Thyroid gland (tissue), 4 donors: ENCODE data around the gene FADS6.

ENCODE experiments used
- POLR2A ChIP-seq, 2 donors: fragments of 450-650 bp; IDR thresholded peaks; one replicate each; pipeline ENCODE4 v1.6.1; 2017; ENCODE audit warnings: antibody characterized with exemption in 2 of 2, mild to moderate bottlenecking in 2 of 2, moderate library complexity in 1 of 2
- TF ChIP-seq, protein P1 (sequence below), 6 experiments: fragments of 200-600 bp in 3 of 6; fragments of 450-650 bp in 3 of 6; sonication (generic) in 3 of 6; IDR thresholded peaks; one replicate each; pipeline ENCODE4 v1.5.1; 2016 to 2019; ENCODE audit warnings: antibody characterized with exemption in 6 of 6, mild to moderate bottlenecking in 2 of 6, inconsistent platforms in 1 of 6, moderate library complexity in 1 of 6

DNA sequence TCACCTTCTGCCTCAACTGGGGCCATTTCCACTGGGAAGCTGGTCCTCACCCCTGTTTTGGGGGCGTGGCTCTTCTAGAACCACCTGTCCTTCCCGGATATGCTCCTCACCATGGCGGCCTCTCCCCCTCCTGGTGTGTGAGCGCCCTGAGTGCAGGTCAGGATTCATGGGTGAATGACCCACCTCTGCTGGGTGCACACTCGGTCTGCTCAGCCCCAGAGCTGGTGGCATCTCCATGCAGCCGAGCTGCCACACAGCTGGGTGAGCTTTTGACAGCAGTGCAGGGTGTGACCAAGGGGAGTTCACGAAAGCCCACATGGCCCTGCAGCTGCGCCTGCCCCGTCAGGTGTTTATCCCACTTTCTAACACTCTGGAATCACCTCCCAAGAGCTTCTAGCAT, 61.0 kb downstream of the FADS6 start:
- no peak for TF ChIP-seq POLR2A (IDR thresholded peaks at IDR 0.05)
- TF ChIP-seq, protein P1, sequence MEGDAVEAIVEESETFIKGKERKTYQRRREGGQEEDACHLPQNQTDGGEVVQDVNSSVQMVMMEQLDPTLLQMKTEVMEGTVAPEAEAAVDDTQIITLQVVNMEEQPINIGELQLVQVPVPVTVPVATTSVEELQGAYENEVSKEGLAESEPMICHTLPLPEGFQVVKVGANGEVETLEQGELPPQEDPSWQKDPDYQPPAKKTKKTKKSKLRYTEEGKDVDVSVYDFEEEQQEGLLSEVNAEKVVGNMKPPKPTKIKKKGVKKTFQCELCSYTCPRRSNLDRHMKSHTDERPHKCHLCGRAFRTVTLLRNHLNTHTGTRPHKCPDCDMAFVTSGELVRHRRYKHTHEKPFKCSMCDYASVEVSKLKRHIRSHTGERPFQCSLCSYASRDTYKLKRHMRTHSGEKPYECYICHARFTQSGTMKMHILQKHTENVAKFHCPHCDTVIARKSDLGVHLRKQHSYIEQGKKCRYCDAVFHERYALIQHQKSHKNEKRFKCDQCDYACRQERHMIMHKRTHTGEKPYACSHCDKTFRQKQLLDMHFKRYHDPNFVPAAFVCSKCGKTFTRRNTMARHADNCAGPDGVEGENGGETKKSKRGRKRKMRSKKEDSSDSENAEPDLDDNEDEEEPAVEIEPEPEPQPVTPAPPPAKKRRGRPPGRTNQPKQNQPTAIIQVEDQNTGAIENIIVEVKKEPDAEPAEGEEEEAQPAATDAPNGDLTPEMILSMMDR (IDR thresholded peaks at IDR 0.05), result no peak
